Measurements from ENCODE around the gene RYR3.

Gene RYR3

DNA sequence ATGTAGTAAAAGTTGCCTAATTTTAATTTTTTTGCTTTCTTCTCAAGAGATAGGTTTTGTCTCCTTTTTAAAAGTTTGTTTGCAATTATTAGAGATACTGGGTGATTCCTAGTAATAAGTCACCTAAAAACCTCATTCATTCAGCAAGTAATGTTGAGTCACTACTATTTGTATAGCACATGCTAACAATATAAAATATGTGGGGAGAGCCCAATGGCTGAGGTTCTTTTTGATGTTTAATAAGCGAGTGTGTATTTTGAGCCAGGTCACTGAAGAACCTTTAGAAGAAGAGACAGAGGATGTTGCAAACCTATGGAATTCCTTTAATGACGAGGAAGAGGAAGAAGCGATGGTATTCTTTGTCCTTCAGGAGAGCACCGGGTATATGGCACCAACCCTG, 533.8 kb downstream of the RYR3 start:
- Histone ChIP-seq H3K18ac (ENCODE audit: low read length) (no peak overlapping the region), H3K9ac (ENCODE audit: low read length) (no peak overlapping the region), H3K27ac (ENCODE audit: low read depth, low read length) (no peak overlapping the region), H3K4me2 (ENCODE audit: low read length) (no peak overlapping the region), H3K4me1 (ENCODE audit: control insufficient read depth in 1 of 2, insufficient read depth in 2 of 2, low read length in 2 of 2) (peaks cover 7 to 11% of the 10 kb centered on the region in 2 experiments), H3K9me3 (ENCODE audit: insufficient read depth, low read depth, low read length) (no peaks in the 10 kb centered on the region), H3K27me3 (ENCODE audit: insufficient read depth, low read length) (no peaks in the 10 kb centered on the region), H3K14ac (ENCODE audit: low read length) (no peak overlapping the region), H3K4me3 (ENCODE audit: low read depth, low read length) (no peak overlapping the region), H4K8ac (ENCODE audit: low read depth, low read length) (no peak overlapping the region), H4K12ac (ENCODE audit: low read depth, low read length) (no peak overlapping the region), H2AFZ (ENCODE audit: insufficient read depth, low read length, poor library complexity) (no peak overlapping the region), H3K36me3 (ENCODE audit: control insufficient read depth in 1 of 2, insufficient read depth in 2 of 2, low read length in 2 of 2) (peaks cover 6% of the 10 kb centered on the region in 2 experiments), H4K91ac (ENCODE audit: low read depth, low read length) (no peak overlapping the region), H2BK5ac (ENCODE audit: low read depth, low read length, poor library complexity) (no peak overlapping the region), H2AK5ac (ENCODE audit: low read length) (no peak overlapping the region), H3K79me2 (ENCODE audit: control insufficient read depth, insufficient read depth, low read length, poor library complexity) (no peaks in the 10 kb centered on the region), H3K4ac (ENCODE audit: low read depth, low read length) (no peak overlapping the region), H3K23ac (ENCODE audit: low read length) (no peak overlapping the region), H2BK120ac (ENCODE audit: insufficient read depth, low read length, poor library complexity) (no peak overlapping the region), H3K79me1 (ENCODE audit: low read length) (peaks cover 4% of the 10 kb centered on the region), H2BK12ac (ENCODE audit: low read length) (no peak overlapping the region)
- no peak for DNase-seq
- WGBS (ENCODE audit: extremely low coverage, insufficient coverage, insufficient read length): no CpG with 5 or more reads among the region's 4 CpGs

DNA sequence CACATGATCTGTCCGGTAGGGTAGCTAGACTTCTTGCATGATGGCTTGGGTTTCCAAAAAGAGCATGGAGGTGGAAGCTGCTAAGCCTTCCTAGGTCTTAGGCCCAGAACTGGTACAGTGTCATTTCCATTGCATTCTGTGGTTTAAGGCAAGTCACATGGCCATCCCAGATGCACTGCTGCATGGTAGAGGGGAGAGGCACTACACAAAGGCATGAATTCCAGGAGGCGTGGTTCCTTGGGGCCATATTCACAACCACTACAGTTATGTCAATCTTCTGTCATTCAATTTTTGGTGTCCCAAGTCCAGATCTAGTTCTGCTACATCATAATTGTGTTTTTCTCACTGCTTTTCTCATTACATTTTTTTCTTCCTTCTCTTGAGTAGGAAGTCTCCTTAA, 535.4 kb downstream of the RYR3 start:
- no peak overlapping the region for H3K18ac ChIP-seq (ENCODE audit: low read length)

DNA sequence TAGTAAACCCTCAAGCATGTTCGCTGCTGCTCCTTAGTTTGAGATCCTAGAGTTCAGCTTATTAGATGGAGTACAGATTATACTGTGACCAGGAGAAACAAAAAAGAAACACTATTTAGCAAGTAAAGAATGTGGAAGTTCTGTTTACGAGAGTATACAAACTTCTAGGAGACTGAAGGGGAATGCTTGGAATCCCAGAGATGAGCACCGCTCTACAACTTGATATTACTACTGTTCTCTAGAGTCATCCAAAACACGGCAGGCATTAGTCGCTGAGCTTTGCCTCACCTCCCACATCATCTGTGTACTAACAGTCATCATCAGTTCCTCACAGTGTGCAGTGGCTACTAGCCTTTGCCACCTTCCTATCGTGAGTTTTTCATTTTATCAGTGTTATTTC, 536.1 kb downstream of the RYR3 start:
- no peak overlapping the region for H2BK120ac ChIP-seq (ENCODE audit: insufficient read depth, low read length, poor library complexity)
- H3K4me3 ChIP-seq (ENCODE audit: low read depth, low read length): no peak overlapping the region
- H3K14ac ChIP-seq (ENCODE audit: low read length): no peak overlapping the region
- peaks cover 4% of the 10 kb centered on the region for H3K79me1 ChIP-seq (ENCODE audit: low read length)
- no peaks in the 10 kb centered on the region for H3K79me2 ChIP-seq (ENCODE audit: control insufficient read depth, insufficient read depth, low read length, poor library complexity)
- no peak overlapping the region for H2BK12ac ChIP-seq (ENCODE audit: low read length)
- no peak overlapping the region for H3K4ac ChIP-seq (ENCODE audit: low read depth, low read length)
- H3K9me3 ChIP-seq (ENCODE audit: insufficient read depth, low read depth, low read length): no peaks in the 10 kb centered on the region
- H3K4me1 ChIP-seq (ENCODE audit: control insufficient read depth in 1 of 2, insufficient read depth in 2 of 2, low read length in 2 of 2): peaks cover 7 to 11% of the 10 kb centered on the region in 2 experiments
- no peak overlapping the region for H3K9ac ChIP-seq (ENCODE audit: low read length)
- no peak overlapping the region for H3K23ac ChIP-seq (ENCODE audit: low read length)
- H3K36me3 ChIP-seq (ENCODE audit: control insufficient read depth in 1 of 2, insufficient read depth in 2 of 2, low read length in 2 of 2): peaks cover 6% of the 10 kb centered on the region in 2 experiments
- H2AFZ ChIP-seq (ENCODE audit: insufficient read depth, low read length, poor library complexity): no peak overlapping the region
- H2AK5ac ChIP-seq (ENCODE audit: low read length): no peak overlapping the region
- H2BK5ac ChIP-seq (ENCODE audit: low read depth, low read length, poor library complexity): no peak overlapping the region
- no CpG with 5 or more reads among the region's 6 CpGs for WGBS (ENCODE audit: extremely low coverage, insufficient coverage, insufficient read length)
- peak; percentile 64 to 93 for DNase-seq
- H3K27ac ChIP-seq (ENCODE audit: low read depth, low read length): peak overlapping the region; percentile 35
- H3K27me3 ChIP-seq (ENCODE audit: insufficient read depth, low read length): no peaks in the 10 kb centered on the region
- H3K4me2 ChIP-seq (ENCODE audit: low read length): no peak overlapping the region
- no peak overlapping the region for H4K91ac ChIP-seq (ENCODE audit: low read depth, low read length)
- no peak overlapping the region for H4K8ac ChIP-seq (ENCODE audit: low read depth, low read length)
- no peak overlapping the region for H4K12ac ChIP-seq (ENCODE audit: low read depth, low read length)
- H3K18ac ChIP-seq (ENCODE audit: low read length): no peak overlapping the region

More for the DNA sequence above, 535.4 kb downstream of the RYR3 start:
- H2AFZ ChIP-seq (ENCODE audit: insufficient read depth, low read length, poor library complexity): no peak overlapping the region
- H2AK5ac ChIP-seq (ENCODE audit: low read length): no peak overlapping the region
- H3K27me3 ChIP-seq (ENCODE audit: insufficient read depth, low read length): no peaks in the 10 kb centered on the region
- WGBS (ENCODE audit: extremely low coverage, insufficient coverage, insufficient read length): no CpG with 5 or more reads among the region's 2 CpGs
- no peak overlapping the region for H3K23ac ChIP-seq (ENCODE audit: low read length)
- H2BK5ac ChIP-seq (ENCODE audit: low read depth, low read length, poor library complexity): no peak overlapping the region
- H3K4me2 ChIP-seq (ENCODE audit: low read length): no peak overlapping the region
- peaks cover 7 to 11% of the 10 kb centered on the region in 2 experiments for H3K4me1 ChIP-seq (ENCODE audit: control insufficient read depth in 1 of 2, insufficient read depth in 2 of 2, low read length in 2 of 2)
- H3K27ac ChIP-seq (ENCODE audit: low read depth, low read length): peak overlapping the region; percentile 35
- no peak overlapping the region for H3K14ac ChIP-seq (ENCODE audit: low read length)
- no peaks in the 10 kb centered on the region for H3K79me2 ChIP-seq (ENCODE audit: control insufficient read depth, insufficient read depth, low read length, poor library complexity)
- H2BK12ac ChIP-seq (ENCODE audit: low read length): no peak overlapping the region
- H2BK120ac ChIP-seq (ENCODE audit: insufficient read depth, low read length, poor library complexity): no peak overlapping the region
- no peaks in the 10 kb centered on the region for H3K9me3 ChIP-seq (ENCODE audit: insufficient read depth, low read depth, low read length)
- H3K4ac ChIP-seq (ENCODE audit: low read depth, low read length): no peak overlapping the region
- H4K8ac ChIP-seq (ENCODE audit: low read depth, low read length): no peak overlapping the region
- no peak overlapping the region for H4K12ac ChIP-seq (ENCODE audit: low read depth, low read length)
- H3K79me1 ChIP-seq (ENCODE audit: low read length): peaks cover 4% of the 10 kb centered on the region
- H3K36me3 ChIP-seq (ENCODE audit: control insufficient read depth in 1 of 2, insufficient read depth in 2 of 2, low read length in 2 of 2): peaks cover 6% of the 10 kb centered on the region in 2 experiments
- no peak overlapping the region for H4K91ac ChIP-seq (ENCODE audit: low read depth, low read length)
- DNase-seq: peak; percentile 86 to 96
- H3K9ac ChIP-seq (ENCODE audit: low read length): no peak overlapping the region
- no peak overlapping the region for H3K4me3 ChIP-seq (ENCODE audit: low read depth, low read length)

DNA sequence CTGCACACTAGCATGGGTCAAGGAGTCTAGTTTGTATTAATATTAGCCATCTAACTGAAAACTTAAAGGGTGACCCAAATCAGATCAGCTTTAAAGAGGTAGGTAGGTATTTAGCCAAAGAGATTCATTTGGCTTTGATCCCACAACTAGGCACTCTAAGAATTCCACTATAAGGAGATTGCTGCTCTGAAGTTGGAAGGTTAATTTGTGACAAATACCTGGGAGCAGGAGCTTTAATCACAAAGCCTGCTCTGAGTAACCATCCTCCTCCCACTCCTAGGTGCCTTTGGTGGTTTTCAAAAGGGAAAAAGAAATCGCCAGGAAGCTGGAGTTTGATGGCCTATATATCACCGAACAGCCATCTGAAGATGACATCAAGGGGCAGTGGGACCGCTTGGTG, 537.2 kb downstream of the RYR3 start:
- H2BK5ac ChIP-seq (ENCODE audit: low read depth, low read length, poor library complexity): no peak overlapping the region
- no peak overlapping the region for H2BK120ac ChIP-seq (ENCODE audit: insufficient read depth, low read length, poor library complexity)
- H4K8ac ChIP-seq (ENCODE audit: low read depth, low read length): no peak overlapping the region
- no CpG with 5 or more reads among the region's 3 CpGs for WGBS (ENCODE audit: extremely low coverage, insufficient coverage, insufficient read length)
- peaks cover 6% of the 10 kb centered on the region in 2 experiments for H3K36me3 ChIP-seq (ENCODE audit: control insufficient read depth in 1 of 2, insufficient read depth in 2 of 2, low read length in 2 of 2)
- H3K4me3 ChIP-seq (ENCODE audit: low read depth, low read length): no peak overlapping the region
- H4K91ac ChIP-seq (ENCODE audit: low read depth, low read length): no peak overlapping the region
- no peak for DNase-seq
- H3K9me3 ChIP-seq (ENCODE audit: insufficient read depth, low read depth, low read length): no peaks in the 10 kb centered on the region
- H3K79me2 ChIP-seq (ENCODE audit: control insufficient read depth, insufficient read depth, low read length, poor library complexity): no peaks in the 10 kb centered on the region
- H3K23ac ChIP-seq (ENCODE audit: low read length): no peak overlapping the region
- no peak overlapping the region for H2AK5ac ChIP-seq (ENCODE audit: low read length)
- H3K4ac ChIP-seq (ENCODE audit: low read depth, low read length): no peak overlapping the region
- H4K12ac ChIP-seq (ENCODE audit: low read depth, low read length): no peak overlapping the region
- no peak overlapping the region for H3K9ac ChIP-seq (ENCODE audit: low read length)
- H2AFZ ChIP-seq (ENCODE audit: insufficient read depth, low read length, poor library complexity): no peak overlapping the region
- no peak overlapping the region for H3K18ac ChIP-seq (ENCODE audit: low read length)
- peaks cover 4% of the 10 kb centered on the region for H3K79me1 ChIP-seq (ENCODE audit: low read length)
- H3K27me3 ChIP-seq (ENCODE audit: insufficient read depth, low read length): no peaks in the 10 kb centered on the region
- H2BK12ac ChIP-seq (ENCODE audit: low read length): no peak overlapping the region
- H3K27ac ChIP-seq (ENCODE audit: low read depth, low read length): no peak overlapping the region
- H3K4me2 ChIP-seq (ENCODE audit: low read length): no peak overlapping the region
- no peak overlapping the region for H3K14ac ChIP-seq (ENCODE audit: low read length)
- H3K4me1 ChIP-seq (ENCODE audit: control insufficient read depth in 1 of 2, insufficient read depth in 2 of 2, low read length in 2 of 2): peaks cover 7 to 15% of the 10 kb centered on the region in 2 experiments
